Spleen (tissue), 7 donors: Measurements from ENCODE around the gene DNM2.

Experiments used
- CTCF ChIP-seq, 11 experiments: fragments of 200-600 bp in 7 of 11; fragments of 450-650 bp in 4 of 11; sonication (generic) in 4 of 11; IDR thresholded peaks in 8 of 11; conservative IDR thresholded peaks in 3 of 11; 1 replicate in 7 of 11; 2 replicates in 4 of 11; pipeline versions ENCODE4 v1.4.0 to v1.8.0; 2016 to 2021; ENCODE audit warnings: antibody characterized with exemption in 11 of 11, inconsistent platforms in 4 of 11, mild to moderate bottlenecking in 1 of 11
- POLR2A ChIP-seq, 3 donors: fragments of 450-650 bp; IDR thresholded peaks; one replicate each; pipeline ENCODE4 v1.5.1; 2017; ENCODE audit warnings: antibody characterized with exemption in 3 of 3, mild to moderate bottlenecking in 1 of 3
- donor health status: DM: no; HTN: no; CAD: no; lungs with moderate emphysema.
- donor health status: DM: no; HTN: no; CAD: no.
- donor health status: DM: no; HTN: no; CAD: no.

DNA sequence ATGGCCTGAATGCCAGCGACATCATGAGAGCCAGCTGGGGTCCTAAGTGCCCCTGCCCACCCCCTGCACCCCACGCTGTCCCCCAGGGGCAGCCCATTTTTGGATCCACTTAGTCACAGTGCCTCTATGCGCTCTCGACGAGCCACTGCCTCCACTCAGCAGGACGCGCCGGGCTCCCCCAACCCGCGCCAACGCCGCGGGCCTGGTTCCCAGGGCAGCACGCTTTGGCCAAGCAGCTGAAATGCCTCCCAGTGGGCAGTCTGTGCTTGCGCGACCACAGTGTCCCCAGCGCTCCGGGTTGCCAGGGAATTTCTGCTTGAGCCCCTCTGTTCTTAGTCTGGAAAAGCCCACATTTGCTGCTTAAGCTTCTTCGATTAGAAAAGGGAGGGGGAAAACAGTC, 78.8 kb downstream of the DNM2 start:
- no peak for TF ChIP-seq CTCF (IDR thresholded peaks at IDR 0.05 in 8 of 11, conservative IDR thresholded peaks at IDR 0.05 in 3 of 11)
- no peak for TF ChIP-seq POLR2A (IDR thresholded peaks at IDR 0.05)
